C4-2B (cell line): Measurements from ENCODE around the gene GRB10.

ENCODE experiments used
- CTCF ChIP-seq: fragments of 450-650 bp; conservative IDR thresholded peaks from 2 replicates; pipeline ENCODE4 v1.5.1; 2017; ENCODE audit warnings: mild to moderate bottlenecking
- ZFX ChIP-seq: fragments of 450-650 bp; IDR thresholded peaks from 2 replicates; pipeline ENCODE4 v1.6.1; 2017

- TF ChIP-seq CTCF (no peak), ZFX (no peak)
Observed at GRCh38 chr7:50721160-50721559, 61.5 kb downstream of the GRB10 start.
